Nephron progenitor cell (in vitro differentiated cells): ENCODE results near the gene BRINP3.
A peak's percentile ranks its signal among the peaks of the same experiment; 100 is the strongest.

Experiments
- DNase-seq: peaks from one replicate; pipeline ENCODE4 v3.0.0; 2021
- H3K27ac Mint-ChIP-seq: 2 replicates; pipeline ENCODE4 v1.8.0; 2021; ENCODE audit warnings: mild to moderate bottlenecking, moderate library complexity, mixed read lengths
- H3K27me3 Mint-ChIP-seq: 2 replicates; pipeline ENCODE4 v1.8.0; 2021; ENCODE audit warnings: mild to moderate bottlenecking, low read depth, mixed read lengths; ENCODE audit not compliant: poor library complexity
- H3K36me3 Mint-ChIP-seq: 2 replicates; pipeline ENCODE4 v1.8.0; 2021; ENCODE audit warnings: low read depth, mixed read lengths
- H3K4me1 Mint-ChIP-seq: 2 replicates; pipeline ENCODE4 v1.8.0; 2021; ENCODE audit warnings: mixed read lengths
- H3K4me3 Mint-ChIP-seq: 2 replicates; pipeline ENCODE4 v1.8.0; 2021; ENCODE audit warnings: mild to moderate bottlenecking, moderate library complexity, mixed read lengths
- H3K9me3 Mint-ChIP-seq: 2 replicates; pipeline ENCODE4 v1.8.0; 2021; ENCODE audit warnings: mild to moderate bottlenecking, moderate library complexity, mixed read lengths
- TF ChIP-seq, protein P1 (sequence below): fragments of 200-600 bp; sonication (generic); IDR thresholded peaks from 2 replicates; pipeline ENCODE4 v1.5.0; 2021; ENCODE audit warnings: antibody characterized with exemption

The BRINP3 gene

DNA sequence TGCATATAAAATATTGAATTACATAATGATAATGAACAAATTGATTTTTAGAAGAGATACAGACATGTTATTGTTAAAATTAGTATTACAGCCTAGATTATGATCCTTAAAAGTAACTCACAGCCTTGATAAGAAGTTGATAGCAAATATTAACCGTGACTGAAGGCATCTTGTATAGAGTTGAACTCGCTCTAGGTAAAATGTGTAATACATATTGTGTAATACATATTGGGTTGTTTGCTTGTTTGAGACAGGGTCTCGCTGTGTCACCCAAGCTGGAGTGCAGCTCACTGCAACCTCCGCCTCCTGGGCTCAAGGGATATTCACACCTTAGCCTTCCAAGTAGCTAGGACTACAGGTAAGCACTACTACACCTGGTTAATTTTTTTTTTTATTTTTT lies 269.9 kb downstream of the BRINP3 start:
- DNase-seq = no peak
- H3K4me1 Mint-ChIP-seq = no peaks in the 10 kb centered on the region
- peaks cover under 1% of the 10 kb centered on the region for H3K9me3 Mint-ChIP-seq
- no peak overlapping the region for H3K4me3 Mint-ChIP-seq
- no peaks in the 10 kb centered on the region for H3K36me3 Mint-ChIP-seq
- no peak overlapping the region for H3K27ac Mint-ChIP-seq
- TF ChIP-seq, protein P1, sequence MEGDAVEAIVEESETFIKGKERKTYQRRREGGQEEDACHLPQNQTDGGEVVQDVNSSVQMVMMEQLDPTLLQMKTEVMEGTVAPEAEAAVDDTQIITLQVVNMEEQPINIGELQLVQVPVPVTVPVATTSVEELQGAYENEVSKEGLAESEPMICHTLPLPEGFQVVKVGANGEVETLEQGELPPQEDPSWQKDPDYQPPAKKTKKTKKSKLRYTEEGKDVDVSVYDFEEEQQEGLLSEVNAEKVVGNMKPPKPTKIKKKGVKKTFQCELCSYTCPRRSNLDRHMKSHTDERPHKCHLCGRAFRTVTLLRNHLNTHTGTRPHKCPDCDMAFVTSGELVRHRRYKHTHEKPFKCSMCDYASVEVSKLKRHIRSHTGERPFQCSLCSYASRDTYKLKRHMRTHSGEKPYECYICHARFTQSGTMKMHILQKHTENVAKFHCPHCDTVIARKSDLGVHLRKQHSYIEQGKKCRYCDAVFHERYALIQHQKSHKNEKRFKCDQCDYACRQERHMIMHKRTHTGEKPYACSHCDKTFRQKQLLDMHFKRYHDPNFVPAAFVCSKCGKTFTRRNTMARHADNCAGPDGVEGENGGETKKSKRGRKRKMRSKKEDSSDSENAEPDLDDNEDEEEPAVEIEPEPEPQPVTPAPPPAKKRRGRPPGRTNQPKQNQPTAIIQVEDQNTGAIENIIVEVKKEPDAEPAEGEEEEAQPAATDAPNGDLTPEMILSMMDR = no peak
- peaks cover 2% of the 10 kb centered on the region for H3K27me3 Mint-ChIP-seq

DNA sequence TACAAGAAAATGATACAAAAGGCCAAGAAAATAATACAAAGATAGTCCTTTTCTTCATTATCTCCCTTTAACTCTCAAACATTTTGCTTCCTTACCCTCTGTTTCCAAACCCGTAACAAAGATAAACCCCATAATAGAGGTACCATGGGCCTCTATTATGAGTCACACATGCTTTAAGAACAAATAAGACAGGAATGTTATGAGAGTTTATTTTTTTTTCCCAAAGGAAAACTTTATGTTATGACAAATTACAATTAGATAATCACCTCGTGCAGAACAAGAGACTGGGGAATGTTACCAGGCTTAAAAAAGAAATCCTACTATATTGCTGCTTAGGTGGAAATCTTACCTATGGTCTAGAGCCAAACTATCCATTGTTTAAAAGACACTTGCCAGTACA lies 272.0 kb downstream of the BRINP3 start:
- DNase-seq = no peak
- H3K4me1 Mint-ChIP-seq = no peaks in the 10 kb centered on the region
- H3K9me3 Mint-ChIP-seq = peaks cover 13% of the 10 kb centered on the region
- no peak overlapping the region for H3K4me3 Mint-ChIP-seq
- H3K36me3 Mint-ChIP-seq = no peaks in the 10 kb centered on the region
- no peaks in the 10 kb centered on the region for H3K27me3 Mint-ChIP-seq
- TF ChIP-seq, protein P1 = no peak
- no peak overlapping the region for H3K27ac Mint-ChIP-seq

DNA sequence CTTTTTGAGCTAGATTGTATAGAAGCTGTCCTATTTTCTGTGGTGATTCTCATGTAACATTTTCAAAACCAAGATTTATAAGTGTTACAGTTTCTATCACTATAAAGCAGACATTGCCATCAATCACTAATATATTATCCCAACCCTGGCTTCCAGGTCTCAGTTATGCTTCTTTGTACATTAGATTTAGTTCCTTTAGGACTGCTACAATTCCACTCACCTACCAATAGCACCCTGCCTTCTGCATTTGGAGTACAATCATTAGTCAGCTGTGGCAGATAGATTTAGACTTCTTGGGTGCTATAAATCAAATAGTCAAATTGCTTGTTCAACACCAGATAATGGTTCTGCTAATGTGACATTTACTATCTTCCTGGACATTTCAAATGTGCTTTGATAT lies 281.6 kb downstream of the BRINP3 start:
- peaks cover 19% of the 10 kb centered on the region for H3K4me1 Mint-ChIP-seq
- no peak overlapping the region for H3K27ac Mint-ChIP-seq
- H3K4me3 Mint-ChIP-seq = no peak overlapping the region
- DNase-seq = no peak
- H3K9me3 Mint-ChIP-seq = peaks cover 14% of the 10 kb centered on the region
- TF ChIP-seq, protein P1 = no peak
- H3K36me3 Mint-ChIP-seq = no peaks in the 10 kb centered on the region
- no peaks in the 10 kb centered on the region for H3K27me3 Mint-ChIP-seq

DNA sequence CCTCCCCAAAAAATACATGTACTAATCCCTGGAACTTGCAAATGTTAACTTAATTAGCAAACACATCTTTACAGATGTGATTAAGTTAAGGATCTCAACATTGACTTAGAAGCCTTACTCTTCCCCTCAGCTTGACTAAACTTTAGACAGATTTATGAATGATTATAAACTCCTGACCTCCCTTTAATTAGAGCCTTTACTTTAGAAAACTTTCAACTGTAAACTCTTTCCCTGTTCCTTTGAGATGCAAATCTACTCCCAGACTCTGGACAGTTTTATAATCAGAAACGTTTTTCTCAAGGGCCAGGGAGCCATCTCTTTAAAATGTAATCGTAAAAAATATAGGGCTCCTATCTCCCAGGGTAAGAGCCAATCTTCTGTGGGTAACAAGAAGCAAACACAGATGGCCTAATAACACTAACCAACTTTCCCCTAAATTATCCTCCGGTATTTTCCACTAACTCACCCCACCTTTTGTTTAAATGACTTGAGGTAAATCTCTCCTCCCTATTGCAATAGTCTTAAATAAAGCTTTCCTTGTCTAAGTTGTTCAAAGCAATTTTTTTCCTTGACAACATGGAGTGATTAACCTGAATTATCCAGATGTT lies 284.1 kb downstream of the BRINP3 start:
- Mint-ChIP-seq H3K9me3 (peaks cover 7% of the 10 kb centered on the region), H3K27me3 (no peaks in the 10 kb centered on the region), H3K4me3 (no peak overlapping the region), H3K4me1 (peaks cover 19% of the 10 kb centered on the region), H3K27ac (peak overlapping the region; percentile 1), H3K36me3 (no peaks in the 10 kb centered on the region)
- TF ChIP-seq, protein P1 = no peak
- DNase-seq = no peak

DNA sequence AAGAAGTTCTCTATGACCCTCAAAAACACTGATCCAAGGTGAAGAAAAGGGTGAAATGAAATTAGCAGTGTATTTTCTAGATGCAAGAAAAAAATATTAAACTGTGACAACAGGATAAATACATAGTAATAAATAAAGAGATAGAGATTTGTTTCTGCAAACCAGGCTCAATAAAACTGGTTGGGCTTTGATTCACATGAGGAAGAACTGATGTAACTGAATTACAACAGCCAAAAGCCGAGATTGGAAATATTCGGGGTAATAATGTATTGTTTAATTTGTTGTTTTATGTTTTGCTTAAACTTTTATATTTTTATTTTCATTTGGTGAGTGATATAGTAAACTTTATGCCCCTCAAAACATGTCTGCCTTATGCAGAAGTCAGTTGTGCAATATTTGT lies 285.0 kb downstream of the BRINP3 start:
- Mint-ChIP-seq H3K36me3 (no peaks in the 10 kb centered on the region), H3K9me3 (peaks cover 3% of the 10 kb centered on the region)

DNA sequence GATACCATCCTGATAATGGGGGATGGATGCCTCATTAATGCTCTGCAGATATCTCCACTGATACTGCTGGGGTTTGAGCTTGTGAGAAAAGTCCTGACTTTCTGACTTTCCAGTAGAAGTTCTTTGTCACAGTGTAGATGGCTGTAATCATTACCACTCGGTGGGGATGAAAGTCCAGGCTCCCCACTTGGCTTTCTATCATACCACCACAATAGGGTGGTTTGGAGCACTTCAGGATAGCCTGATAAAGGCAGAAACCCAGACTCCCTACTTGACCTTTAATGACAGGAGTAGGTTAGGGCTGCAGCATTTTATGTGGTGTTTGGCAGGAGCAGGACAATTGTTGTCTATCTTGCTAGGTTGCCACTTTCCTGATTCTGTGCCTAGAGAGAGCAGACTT lies 294.1 kb downstream of the BRINP3 start:
- Mint-ChIP-seq H3K4me1 (peaks cover 7% of the 10 kb centered on the region), H3K9me3 (no peaks in the 10 kb centered on the region), H3K4me3 (no peak overlapping the region), H3K27me3 (no peaks in the 10 kb centered on the region), H3K27ac (no peak overlapping the region), H3K36me3 (no peaks in the 10 kb centered on the region)
- TF ChIP-seq, protein P1 = no peak
- no peak for DNase-seq

More for the DNA sequence above, 285.0 kb downstream of the BRINP3 start:
- Mint-ChIP-seq H3K27ac (no peak overlapping the region), H3K4me1 (peaks cover 19% of the 10 kb centered on the region), H3K27me3 (no peaks in the 10 kb centered on the region), H3K4me3 (no peak overlapping the region)
- DNase-seq = no peak
- TF ChIP-seq, protein P1 = no peak
